Measurements from ENCODE around the gene LMNTD1.

DNA sequence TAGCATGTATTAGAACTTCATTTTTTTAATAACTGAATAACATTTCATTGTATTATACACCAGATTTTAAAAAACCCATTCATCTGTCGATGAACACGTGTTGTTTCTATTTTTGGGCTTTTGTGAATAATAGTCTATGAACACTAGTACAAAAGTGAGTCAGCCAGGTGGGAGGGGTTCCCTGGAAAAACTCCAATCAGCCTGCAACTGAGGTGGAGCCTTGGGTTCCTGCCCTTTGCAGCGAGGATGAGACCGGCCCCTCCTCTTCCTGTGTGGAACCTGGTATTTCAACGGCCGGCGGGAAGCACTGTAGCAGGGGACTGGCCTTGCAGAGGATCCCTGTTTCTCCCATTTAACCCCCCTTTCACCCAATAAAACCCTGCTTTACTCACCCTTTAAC is 56.1 kb downstream of the LMNTD1 start:
- TF ChIP-seq, protein P1, sequence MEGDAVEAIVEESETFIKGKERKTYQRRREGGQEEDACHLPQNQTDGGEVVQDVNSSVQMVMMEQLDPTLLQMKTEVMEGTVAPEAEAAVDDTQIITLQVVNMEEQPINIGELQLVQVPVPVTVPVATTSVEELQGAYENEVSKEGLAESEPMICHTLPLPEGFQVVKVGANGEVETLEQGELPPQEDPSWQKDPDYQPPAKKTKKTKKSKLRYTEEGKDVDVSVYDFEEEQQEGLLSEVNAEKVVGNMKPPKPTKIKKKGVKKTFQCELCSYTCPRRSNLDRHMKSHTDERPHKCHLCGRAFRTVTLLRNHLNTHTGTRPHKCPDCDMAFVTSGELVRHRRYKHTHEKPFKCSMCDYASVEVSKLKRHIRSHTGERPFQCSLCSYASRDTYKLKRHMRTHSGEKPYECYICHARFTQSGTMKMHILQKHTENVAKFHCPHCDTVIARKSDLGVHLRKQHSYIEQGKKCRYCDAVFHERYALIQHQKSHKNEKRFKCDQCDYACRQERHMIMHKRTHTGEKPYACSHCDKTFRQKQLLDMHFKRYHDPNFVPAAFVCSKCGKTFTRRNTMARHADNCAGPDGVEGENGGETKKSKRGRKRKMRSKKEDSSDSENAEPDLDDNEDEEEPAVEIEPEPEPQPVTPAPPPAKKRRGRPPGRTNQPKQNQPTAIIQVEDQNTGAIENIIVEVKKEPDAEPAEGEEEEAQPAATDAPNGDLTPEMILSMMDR (IDR thresholded peaks at IDR 0.05), result no peak
- TF ChIP-seq POLR2A (IDR thresholded peaks at IDR 0.05), result no peak
